Common myeloid progenitor, CD34-positive (primary cell): ENCODE results near the gene MYMK.

Experiments used
- CTCF ChIA-PET: fragments of 350-600 bp; sonication (Branson Sonifier 250); formaldehyde crosslinking; loops from one replicate; lab custom pipeline; 2021; ENCODE audit warnings: antibody characterized with exemption; lab: Charles Lee
- POLR2A ChIA-PET: fragments of 350-600 bp; sonication (Branson Sonifier 250); formaldehyde crosslinking; loops from one replicate; lab custom pipeline; 2021; ENCODE audit warnings: antibody characterized with exemption; lab: Charles Lee
- DNase-seq, 3 donors: peaks; one replicate each; pipeline versions ENCODE4 v3.0.0 to v3.0.0-alpha.2; 2013
- H3K27ac ChIP-seq, 2 experiments: 1 replicate in 1 of 2; 2 replicates in 1 of 2; pipeline ENCODE4 v1.7.0; 2013; ENCODE audit warnings: inconsistent platforms in 2 of 2, low read length in 2 of 2, mild to moderate bottlenecking in 2 of 2, low read depth in 1 of 2, moderate library complexity in 1 of 2; ENCODE audit not compliant: severe bottlenecking in 2 of 2, insufficient read depth in 1 of 2, poor library complexity in 1 of 2
- H3K27me3 ChIP-seq, 5 experiments: replicated peaks in 2 of 5; 1 replicate in 3 of 5; 2 replicates in 2 of 5; pipeline versions ENCODE4 v1.6.1 to v1.7.0; 2013; ENCODE audit warnings: low read length in 4 of 5, mild to moderate bottlenecking in 2 of 5, moderate library complexity in 2 of 5, inconsistent platforms in 1 of 5; ENCODE audit not compliant: insufficient read depth in 5 of 5, control insufficient read depth in 4 of 5
- H3K36me3 ChIP-seq, 4 experiments: 1 replicate in 2 of 4; 2 replicates in 2 of 4; pipeline versions ENCODE4 v1.6.1 to v1.7.0; 2013; ENCODE audit warnings: low read length in 3 of 4, control low read depth in 1 of 4, mild to moderate bottlenecking in 1 of 4; ENCODE audit not compliant: control insufficient read depth in 4 of 4, insufficient read depth in 4 of 4
- H3K4me1 ChIP-seq, 4 experiments: 1 replicate in 3 of 4; 2 replicates in 1 of 4; pipeline versions ENCODE4 v1.6.1 to v1.7.1; 2013; ENCODE audit warnings: low read length in 3 of 4, mild to moderate bottlenecking in 3 of 4, control low read depth in 1 of 4, inconsistent platforms in 1 of 4, moderate library complexity in 1 of 4; ENCODE audit not compliant: control insufficient read depth in 4 of 4, insufficient read depth in 4 of 4; ENCODE audit errors: control extremely low read depth in 1 of 4
- H3K4me3 ChIP-seq, 7 experiments: 1 replicate in 4 of 7; 2 replicates in 3 of 7; pipeline versions ENCODE4 v1.5.1 to v1.7.0; 2013; ENCODE audit warnings: mild to moderate bottlenecking in 7 of 7, low read length in 6 of 7, moderate library complexity in 6 of 7, inconsistent platforms in 2 of 7, low read depth in 2 of 7, control low read depth in 1 of 7; ENCODE audit not compliant: insufficient read depth in 4 of 7, control insufficient read depth in 1 of 7; ENCODE audit errors: extremely low read depth in 1 of 7
- H3K9me3 ChIP-seq, 5 experiments: 1 replicate in 4 of 5; 2 replicates in 1 of 5; pipeline versions ENCODE4 v1.6.1 to v1.7.1; 2013; ENCODE audit warnings: low read length in 4 of 5, mild to moderate bottlenecking in 2 of 5, inconsistent platforms in 1 of 5, low read depth in 1 of 5, moderate library complexity in 1 of 5; ENCODE audit not compliant: control insufficient read depth in 4 of 5, insufficient read depth in 2 of 5; ENCODE audit errors: control extremely low read depth in 1 of 5
- WGBS: methylation state at CpG from one replicate; pipeline ENCODE4 v1.1.5; 2013; ENCODE audit not compliant: insufficient coverage; 5-methylcytosine and 5-hydroxymethylcytosine counted together

The MYMK gene

GRCh38 chr9:133518706-133519449, 5.9 kb downstream of the MYMK start:
- Histone ChIP-seq H3K36me3 (no peaks in the 10 kb centered on the region), H3K4me3 (no peak overlapping the region), H3K4me1 (peaks cover 0 to 5% (median under 1%) of the 10 kb centered on the region in 4 experiments), H3K9me3 (no peaks in the 10 kb centered on the region), H3K27me3 (no peaks in the 10 kb centered on the region), H3K27ac (no peak overlapping the region)
- CTCF ChIA-PET, result interaction anchor here (1.4 kb wide), 1 partner anchor 9 kb away, joined by 4 read pairs; no protein-coding TSS in a partner anchor
- POLR2A ChIA-PET, result interaction anchor here (1.3 kb wide), 1 partner anchor 10 kb away, joined by 3 read pairs; no protein-coding TSS in a partner anchor
- DNase-seq, result no peak
- WGBS, result 96% methylated on average over 21 of the region's 27 CpGs

GRCh38 chr9:133518200-133518599, 6.6 kb downstream of the MYMK start:
- H3K4me3 ChIP-seq, result no peak overlapping the region
- ChIA-PET CTCF (interaction anchor here (1.4 kb wide), 1 partner anchor 10 kb away, joined by 4 read pairs; no protein-coding TSS in a partner anchor), POLR2A (interaction anchor here (1.3 kb wide), 1 partner anchor 11 kb away, joined by 3 read pairs; no protein-coding TSS in a partner anchor)
- H3K4me1 ChIP-seq, result peaks cover 0 to 5% (median under 1%) of the 10 kb centered on the region in 4 experiments
- H3K9me3 ChIP-seq, result no peaks in the 10 kb centered on the region
- DNase-seq, result no peak
- no peaks in the 10 kb centered on the region for H3K27me3 ChIP-seq
- 98% methylated on average over 5 of the region's 5 CpGs for WGBS
- no peak overlapping the region for H3K27ac ChIP-seq
- no peaks in the 10 kb centered on the region for H3K36me3 ChIP-seq

GRCh38 chr9:133517711-133518110, 7.0 kb downstream of the MYMK start:
- H3K4me1 ChIP-seq, result peaks cover 0 to 5% (median under 1%) of the 10 kb centered on the region in 4 experiments
- no peak for DNase-seq
- no peaks in the 10 kb centered on the region for H3K27me3 ChIP-seq
- H3K4me3 ChIP-seq, result no peak overlapping the region
- WGBS, result 81% methylated on average over 6 of the region's 8 CpGs
- ChIA-PET POLR2A (interaction anchor here (1.3 kb wide), 1 partner anchor 12 kb away, joined by 3 read pairs; no protein-coding TSS in a partner anchor), CTCF (no interaction called here)
- no peaks in the 10 kb centered on the region for H3K9me3 ChIP-seq
- H3K36me3 ChIP-seq, result no peaks in the 10 kb centered on the region
- no peak overlapping the region for H3K27ac ChIP-seq

GRCh38 chr9:133516961-133517350, 7.8 kb downstream of the MYMK start:
- Histone ChIP-seq H3K4me1 (peaks cover 0 to 5% (median 0%) of the 10 kb centered on the region in 4 experiments), H3K27me3 (no peaks in the 10 kb centered on the region), H3K27ac (no peak overlapping the region), H3K9me3 (no peaks in the 10 kb centered on the region), H3K4me3 (no peak overlapping the region), H3K36me3 (no peaks in the 10 kb centered on the region)
- ChIA-PET CTCF (no interaction called here), POLR2A (no interaction called here)
- WGBS, result 100% methylated on average over 6 of the region's 9 CpGs
- no peak for DNase-seq

GRCh38 chr9:133516256-133516960, 8.4 kb downstream of the MYMK start:
- POLR2A ChIA-PET, result no interaction called here

GRCh38 chr9:133515615-133516255, 9.0 kb downstream of the MYMK start:
- WGBS, result 95% methylated on average over 14 of the region's 17 CpGs
- Histone ChIP-seq H3K4me3 (no peak overlapping the region), H3K36me3 (no peaks in the 10 kb centered on the region), H3K27me3 (no peaks in the 10 kb centered on the region), H3K9me3 (no peaks in the 10 kb centered on the region), H3K4me1 (peaks cover 0 to 5% (median 0%) of the 10 kb centered on the region in 4 experiments), H3K27ac (no peak overlapping the region)
- DNase-seq, result no peak
- ChIA-PET POLR2A (no interaction called here), CTCF (interaction anchor here (0.8 kb wide), 1 partner anchor 15 kb away, joined by 3 read pairs; no protein-coding TSS in a partner anchor)

More at GRCh38 chr9:133516256-133516960, 8.4 kb downstream of the MYMK start:
- no peak for DNase-seq
- Histone ChIP-seq H3K27ac (no peak overlapping the region), H3K27me3 (no peaks in the 10 kb centered on the region), H3K4me1 (peaks cover 0 to 5% (median 0%) of the 10 kb centered on the region in 4 experiments), H3K36me3 (no peaks in the 10 kb centered on the region), H3K9me3 (no peaks in the 10 kb centered on the region), H3K4me3 (no peak overlapping the region)
- CTCF ChIA-PET, result interaction anchor here (0.8 kb wide), 1 partner anchor 16 kb away, joined by 3 read pairs; no protein-coding TSS in a partner anchor
- 94% methylated on average over 5 of the region's 11 CpGs for WGBS
